Ectodermal cell (in vitro differentiated cells): ENCODE data around the gene RAET1L.
"Not testable (repeated sequence)": the region's sequence is repeated elsewhere in the genome, so short reads cannot be mapped to it uniquely, and the experiment has no call there.

Experiments
- H3K27ac ChIP-seq: 2 replicates; pipeline ENCODE4 v1.7.0; 2013; ENCODE audit warnings: mild to moderate bottlenecking, low read depth, low read length; ENCODE audit not compliant: insufficient read depth, poor library complexity, severe bottlenecking
- H3K27me3 ChIP-seq: 2 replicates; pipeline ENCODE4 v1.7.0; 2013; ENCODE audit warnings: mild to moderate bottlenecking, low read length; ENCODE audit not compliant: insufficient read depth, control insufficient read depth, poor library complexity, severe bottlenecking
- H3K36me3 ChIP-seq: one replicate; pipeline ENCODE4 v1.7.0; 2013; ENCODE audit warnings: low read length; ENCODE audit not compliant: control insufficient read depth, insufficient read depth
- H3K4me1 ChIP-seq: one replicate; pipeline ENCODE4 v1.7.0; 2013; ENCODE audit warnings: low read length; ENCODE audit not compliant: control insufficient read depth, insufficient read depth
- H3K4me3 ChIP-seq: 2 replicates; pipeline ENCODE4 v1.7.0; 2013; ENCODE audit warnings: low read depth, low read length, control low read depth; ENCODE audit not compliant: insufficient read depth
- H3K9me3 ChIP-seq: 2 replicates; pipeline ENCODE4 v1.7.0; 2013; ENCODE audit warnings: mild to moderate bottlenecking, low read length, moderate library complexity; ENCODE audit not compliant: control insufficient read depth
- WGBS, 2 experiments: methylation state at CpG; one replicate each; pipeline ENCODE4 v1.1.7; 2013; ENCODE audit warnings: missing lambda C conversion rate in 2 of 2; 5-methylcytosine and 5-hydroxymethylcytosine counted together

RAET1L gene

GRCh38 chr6:149978610-149979009 is 46.7 kb downstream of the RAET1L start:
- H3K27me3 ChIP-seq, result peaks cover 97% of the 10 kb centered on the region

GRCh38 chr6:149977221-149977620 is 48.1 kb downstream of the RAET1L start:
- Histone ChIP-seq H3K27me3 (peaks cover 88% of the 10 kb centered on the region), H3K27ac (no peak overlapping the region), H3K36me3 (no peaks in the 10 kb centered on the region), H3K4me1 (no peaks in the 10 kb centered on the region), H3K4me3 (no peak overlapping the region), H3K9me3 (no peaks in the 10 kb centered on the region)
- WGBS, 2 experiments, result 64 to 75% methylated on average over 4 of the region's 4 CpGs

More at GRCh38 chr6:149978610-149979009, 46.7 kb downstream of the RAET1L start:
- no peaks in the 10 kb centered on the region for H3K4me1 ChIP-seq
- no peaks in the 10 kb centered on the region for H3K9me3 ChIP-seq
- H3K36me3 ChIP-seq, result no peaks in the 10 kb centered on the region
- H3K27ac ChIP-seq, result no peak overlapping the region
- H3K4me3 ChIP-seq, result no peak overlapping the region

GRCh38 chr6:149975400-149975799 is 49.9 kb downstream of the RAET1L start:
- Histone ChIP-seq H3K27me3 (peaks cover 80% of the 10 kb centered on the region), H3K9me3 (no peaks in the 10 kb centered on the region)

GRCh38 chr6:149974825-149975224 is 50.5 kb downstream of the RAET1L start:
- WGBS, 2 experiments, result 55 to 60% methylated on average over 3 of the region's 3 CpGs
- no peak overlapping the region for H3K27ac ChIP-seq
- H3K9me3 ChIP-seq, result no peaks in the 10 kb centered on the region
- no peak overlapping the region for H3K4me3 ChIP-seq
- H3K27me3 ChIP-seq, result peaks cover 82% of the 10 kb centered on the region
- no peaks in the 10 kb centered on the region for H3K36me3 ChIP-seq
- no peaks in the 10 kb centered on the region for H3K4me1 ChIP-seq

More at GRCh38 chr6:149975400-149975799, 49.9 kb downstream of the RAET1L start:
- H3K4me1 ChIP-seq, result no peaks in the 10 kb centered on the region
- H3K36me3 ChIP-seq, result no peaks in the 10 kb centered on the region
- H3K4me3 ChIP-seq, result no peak overlapping the region
- H3K27ac ChIP-seq, result no peak overlapping the region

- H3K4me3 ChIP-seq, H3K4me1 ChIP-seq, H3K9me3 ChIP-seq, H3K27ac ChIP-seq, H3K36me3 ChIP-seq: not testable (repeated sequence)
- WGBS, 2 experiments, result 73 to 82% methylated on average over 6 of the region's 6 CpGs
- H3K27me3 ChIP-seq, result peaks cover 82% of the 10 kb centered on the region
Observed at GRCh38 chr6:149974394-149974793, 50.9 kb downstream of the RAET1L start.

- no peak overlapping the region for H3K4me3 ChIP-seq
- H3K27me3 ChIP-seq, result peaks cover 82% of the 10 kb centered on the region
- WGBS, 2 experiments, result 69 to 77% methylated on average over 2 of the region's 2 CpGs
- H3K4me1 ChIP-seq, result no peaks in the 10 kb centered on the region
- no peak overlapping the region for H3K27ac ChIP-seq
- H3K9me3 ChIP-seq, result no peaks in the 10 kb centered on the region
- H3K36me3 ChIP-seq, result no peaks in the 10 kb centered on the region
Observed at GRCh38 chr6:149969635-149970034, 55.7 kb downstream of the RAET1L start.

- H3K36me3 ChIP-seq, H3K4me1 ChIP-seq, H3K27ac ChIP-seq, H3K9me3 ChIP-seq, H3K4me3 ChIP-seq: not testable (repeated sequence)
- 81 to 91% methylated on average over 2 of the region's 2 CpGs for WGBS, 2 experiments
- peaks cover 82% of the 10 kb centered on the region for H3K27me3 ChIP-seq
Observed at GRCh38 chr6:149968909-149969308, 56.4 kb downstream of the RAET1L start.
